A549 treated with dexamethasone at 1 μM for 4 hours (cell line): ENCODE measurements around the gene MED1. TPM values are rescaled to one million over a fixed set of nuclear protein-coding genes. Genes with fewer than 3 reads are reported as not detected.

Experiments used
- total RNA-seq: library from RNA; stranded (reverse); fragments of 200-300 nt; extraction: Qiagen RNA extraction; gene quantifications from 5 replicates; pipeline ENCODE4 v1.2.3, GENCODE V29; 2022

The MED1 gene, protein sequence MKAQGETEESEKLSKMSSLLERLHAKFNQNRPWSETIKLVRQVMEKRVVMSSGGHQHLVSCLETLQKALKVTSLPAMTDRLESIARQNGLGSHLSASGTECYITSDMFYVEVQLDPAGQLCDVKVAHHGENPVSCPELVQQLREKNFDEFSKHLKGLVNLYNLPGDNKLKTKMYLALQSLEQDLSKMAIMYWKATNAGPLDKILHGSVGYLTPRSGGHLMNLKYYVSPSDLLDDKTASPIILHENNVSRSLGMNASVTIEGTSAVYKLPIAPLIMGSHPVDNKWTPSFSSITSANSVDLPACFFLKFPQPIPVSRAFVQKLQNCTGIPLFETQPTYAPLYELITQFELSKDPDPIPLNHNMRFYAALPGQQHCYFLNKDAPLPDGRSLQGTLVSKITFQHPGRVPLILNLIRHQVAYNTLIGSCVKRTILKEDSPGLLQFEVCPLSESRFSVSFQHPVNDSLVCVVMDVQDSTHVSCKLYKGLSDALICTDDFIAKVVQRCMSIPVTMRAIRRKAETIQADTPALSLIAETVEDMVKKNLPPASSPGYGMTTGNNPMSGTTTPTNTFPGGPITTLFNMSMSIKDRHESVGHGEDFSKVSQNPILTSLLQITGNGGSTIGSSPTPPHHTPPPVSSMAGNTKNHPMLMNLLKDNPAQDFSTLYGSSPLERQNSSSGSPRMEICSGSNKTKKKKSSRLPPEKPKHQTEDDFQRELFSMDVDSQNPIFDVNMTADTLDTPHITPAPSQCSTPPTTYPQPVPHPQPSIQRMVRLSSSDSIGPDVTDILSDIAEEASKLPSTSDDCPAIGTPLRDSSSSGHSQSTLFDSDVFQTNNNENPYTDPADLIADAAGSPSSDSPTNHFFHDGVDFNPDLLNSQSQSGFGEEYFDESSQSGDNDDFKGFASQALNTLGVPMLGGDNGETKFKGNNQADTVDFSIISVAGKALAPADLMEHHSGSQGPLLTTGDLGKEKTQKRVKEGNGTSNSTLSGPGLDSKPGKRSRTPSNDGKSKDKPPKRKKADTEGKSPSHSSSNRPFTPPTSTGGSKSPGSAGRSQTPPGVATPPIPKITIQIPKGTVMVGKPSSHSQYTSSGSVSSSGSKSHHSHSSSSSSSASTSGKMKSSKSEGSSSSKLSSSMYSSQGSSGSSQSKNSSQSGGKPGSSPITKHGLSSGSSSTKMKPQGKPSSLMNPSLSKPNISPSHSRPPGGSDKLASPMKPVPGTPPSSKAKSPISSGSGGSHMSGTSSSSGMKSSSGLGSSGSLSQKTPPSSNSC (N-terminal part only)
- 26.6 to 41.0 TPM (median 36.5 TPM) in 5 replicates for total RNA-seq

GRCh38 chr17:39450847-39451581 is at the start of gene MED1:
Gene MED1 (minus strand): TSS chr17:39451263. CDS start chr17:39451062, 201 bp downstream.

GRCh38 chr17:39461113-39461925 is 10.3 kb upstream of the MED1 start, which contains the start of gene CDK12:
Gene CDK12 (plus strand): TSS chr17:39461486. CDS start chr17:39462072, 586 bp downstream.

DNA sequence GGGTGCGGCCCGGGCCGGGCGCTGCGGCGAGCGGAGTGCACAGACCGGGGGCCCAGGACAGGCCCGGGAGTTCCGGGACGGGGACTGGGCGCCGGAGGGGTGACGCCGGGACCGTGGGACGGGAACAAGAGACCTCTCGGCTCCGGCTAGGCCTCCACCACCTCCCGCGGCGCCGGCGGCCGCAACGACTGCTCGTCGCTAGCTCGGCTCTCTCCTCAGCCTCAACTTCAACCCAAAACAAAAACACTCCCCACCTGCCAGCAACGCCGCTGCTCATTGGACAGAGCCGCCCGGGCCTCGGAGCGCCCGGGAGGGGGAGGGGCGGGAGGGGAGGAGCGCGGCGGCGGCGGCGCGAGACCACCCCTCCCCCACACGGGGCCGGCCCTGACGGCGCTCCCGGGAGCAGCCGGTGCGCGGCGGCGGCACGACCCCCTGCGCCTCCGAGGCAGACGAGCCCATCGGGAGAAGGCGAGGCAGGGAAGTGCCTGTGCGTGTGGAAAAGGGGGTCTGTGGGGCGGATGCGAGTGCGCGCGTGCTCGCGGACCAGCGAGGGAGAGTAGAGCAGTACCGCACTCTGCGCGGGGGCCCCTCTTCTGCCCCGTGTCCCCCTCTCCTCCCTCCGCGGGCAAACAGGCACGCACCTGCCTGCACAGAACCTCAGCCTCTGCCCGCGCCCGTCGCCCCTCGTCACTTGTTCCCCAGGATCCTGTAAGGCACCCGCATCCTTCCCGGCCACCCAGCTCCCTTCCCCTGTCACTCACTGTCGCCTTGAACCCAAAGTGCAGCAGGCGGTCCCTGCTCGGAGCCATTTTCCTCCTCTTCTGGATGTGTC is 49.4 kb downstream of the MED1 start, which contains the start of gene FBXL20:
Gene FBXL20 (minus strand): TSS at position 215 of the 832 bp plus-strand sequence. CDS start 224 bp downstream, outside the sequence.

Other genes with a start within 250 kb of the MED1 start
- gene STAC2, start 225.3 kb downstream of the MED1 start, total RNA-seq: 4.0 to 7.1 TPM (median 6.9 TPM) in 5 replicates
- 6.4 to 10.0 TPM (median 8.0 TPM) in 5 replicates for gene FBXL20, start 49.6 kb downstream of the MED1 start, total RNA-seq
- 26.6 to 46.2 TPM (median 41.7 TPM) in 5 replicates for gene CDK12, start 10.2 kb upstream of the MED1 start, total RNA-seq
- gene NEUROD2, start 156.7 kb upstream of the MED1 start, total RNA-seq: not detected in 5 replicates
- gene PPP1R1B, start 175.7 kb upstream of the MED1 start, total RNA-seq: 0.09 to 0.21 TPM (median 0.14 TPM) in 5 replicates
- 34.5 to 66.2 TPM (median 64.6 TPM) in 5 replicates for gene STARD3, start 185.9 kb upstream of the MED1 start, total RNA-seq
- 0.53 to 1.1 TPM (median 0.92 TPM) in 5 replicates for gene TCAP, start 214.1 kb upstream of the MED1 start, total RNA-seq
- 0.27 to 0.82 TPM (median 0.52 TPM) in 5 replicates for gene PNMT, start 217.2 kb upstream of the MED1 start, total RNA-seq
- gene PGAP3, start 236.8 kb upstream of the MED1 start, total RNA-seq: 6.9 to 8.0 TPM (median 7.5 TPM) in 5 replicates
- gene ERBB2, start 248.8 kb upstream of the MED1 start, total RNA-seq: 22.8 to 36.6 TPM (median 33.4 TPM) in 5 replicates